Muscle of back (tissue), 11 donors: ENCODE results near the gene TBC1D16. TPM values are rescaled to one million over a fixed set of nuclear protein-coding genes. Genes with fewer than 3 reads are reported as not detected.
"Not testable (repeated sequence)": the region's sequence is repeated elsewhere in the genome, so short reads cannot be mapped to it uniquely, and the experiment has no call there.

Experiments used
- DNase-seq, 3 donors: peaks; one replicate each; pipeline versions ENCODE4 v3.0.0 to v3.0.0-alpha.2; 2013
- polyA plus RNA-seq, 10 donors: library from polyadenylated mRNA; unstranded; fragments of 120-200 nt; gene quantifications; one replicate each; pipeline ENCODE4 v1.2.1, GENCODE V29; 2013; ENCODE audit not compliant: insufficient read length in 10 of 10

Gene TBC1D16
- polyA plus RNA-seq, 10 donors: 25.0 to 38.9 (median 29.8) TPM

DNA sequence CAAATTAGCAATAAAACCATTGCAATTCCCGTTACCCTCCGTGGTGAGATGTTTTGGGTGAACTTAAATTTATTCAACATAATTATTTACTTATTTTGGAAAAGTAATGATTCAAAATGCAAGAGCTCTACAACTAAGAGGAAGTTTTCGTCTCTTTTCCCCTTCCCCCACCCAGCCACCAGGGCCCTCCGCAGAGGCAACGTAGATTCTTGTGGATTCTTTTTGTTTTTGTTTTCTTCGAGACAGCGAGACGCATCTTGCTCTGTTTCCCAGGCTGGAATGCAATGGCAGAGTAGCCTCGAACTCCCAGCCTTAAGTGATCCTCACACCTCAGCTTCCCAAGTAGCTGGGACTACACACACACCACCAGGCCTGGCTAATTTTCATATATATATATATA, 19.9 kb upstream of the TBC1D16 start:
- DNase-seq: no peak

DNA sequence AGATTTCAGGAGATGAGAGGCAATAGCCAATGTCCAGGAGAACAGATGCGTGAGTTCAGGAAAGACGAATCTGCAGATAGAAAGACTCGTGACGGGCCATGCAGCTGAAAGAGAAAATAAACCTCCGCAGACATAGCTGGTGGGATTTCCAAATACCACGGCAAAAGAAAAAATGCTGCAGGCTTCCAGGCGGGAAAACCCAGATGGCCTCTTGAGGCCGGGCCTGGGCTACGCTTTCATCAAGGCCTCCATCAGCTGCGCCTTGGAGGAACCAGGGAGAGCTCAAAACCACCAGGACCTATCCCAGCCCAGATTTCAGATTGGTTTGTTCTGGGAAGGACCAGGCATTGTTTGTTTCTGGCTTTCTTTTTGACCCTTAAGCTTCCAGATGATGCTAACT, 17.4 kb upstream of the TBC1D16 start:
- peak in 1 of 3 donors; percentile 39 for DNase-seq

DNA sequence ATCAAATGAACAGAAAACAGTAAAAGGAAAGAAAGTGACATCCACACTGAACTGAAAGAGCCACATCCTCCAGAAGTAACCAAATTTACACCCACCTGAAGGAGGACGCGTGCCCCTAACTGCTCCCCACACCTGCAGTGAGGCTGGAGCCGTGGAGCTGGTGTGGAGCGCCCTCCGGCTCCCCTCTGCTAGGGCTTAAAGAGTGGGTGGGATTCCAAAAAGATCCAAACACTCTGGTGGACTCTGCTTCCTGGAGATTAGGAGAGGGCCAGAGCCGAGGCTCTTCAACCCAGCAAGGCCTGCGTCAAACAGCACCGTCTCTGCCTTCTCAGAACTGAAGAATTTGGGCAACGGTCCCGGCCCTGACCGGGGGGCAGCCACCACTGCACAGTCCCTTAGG, 16.0 kb upstream of the TBC1D16 start:
- DNase-seq: no peak

DNA sequence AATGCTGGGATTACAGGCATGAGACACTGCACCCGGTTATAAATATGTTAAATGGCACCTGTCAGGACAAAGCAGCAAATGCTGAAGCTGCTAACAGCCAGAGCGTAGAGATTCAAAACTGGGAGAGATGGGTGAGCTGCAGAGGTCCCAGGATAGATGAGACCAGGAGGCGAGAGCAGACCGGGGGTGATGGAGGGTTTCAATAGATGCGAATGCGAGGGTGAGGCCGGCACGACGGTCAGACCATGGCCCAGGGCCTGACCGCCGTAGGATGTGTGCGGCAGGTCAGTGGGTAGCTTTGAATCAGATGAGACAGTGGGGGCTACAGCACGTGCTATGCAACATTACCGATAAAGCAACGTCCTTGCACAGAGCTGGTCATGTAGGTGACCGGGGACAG, 15.0 kb upstream of the TBC1D16 start:
- no peak for DNase-seq

- DNase-seq: no peak
Observed at GRCh38 chr17:80049986-80050385, 14.3 kb upstream of the TBC1D16 start.

GRCh38 chr17:80047176-80047575, 11.5 kb upstream of the TBC1D16 start:
- DNase-seq: no peak

- DNase-seq: not testable (repeated sequence)
Observed at GRCh38 chr17:80046709-80047108, 11.0 kb upstream of the TBC1D16 start.

GRCh38 chr17:80045703-80046102, 10.0 kb upstream of the TBC1D16 start:
- DNase-seq: no peak

GRCh38 chr17:80043963-80044362, 8.3 kb upstream of the TBC1D16 start:
- DNase-seq: no peak

- peak in 1 of 3 donors; percentile 19 for DNase-seq
Observed at GRCh38 chr17:80036715-80037477, 1.2 kb upstream of the TBC1D16 start.

DNA sequence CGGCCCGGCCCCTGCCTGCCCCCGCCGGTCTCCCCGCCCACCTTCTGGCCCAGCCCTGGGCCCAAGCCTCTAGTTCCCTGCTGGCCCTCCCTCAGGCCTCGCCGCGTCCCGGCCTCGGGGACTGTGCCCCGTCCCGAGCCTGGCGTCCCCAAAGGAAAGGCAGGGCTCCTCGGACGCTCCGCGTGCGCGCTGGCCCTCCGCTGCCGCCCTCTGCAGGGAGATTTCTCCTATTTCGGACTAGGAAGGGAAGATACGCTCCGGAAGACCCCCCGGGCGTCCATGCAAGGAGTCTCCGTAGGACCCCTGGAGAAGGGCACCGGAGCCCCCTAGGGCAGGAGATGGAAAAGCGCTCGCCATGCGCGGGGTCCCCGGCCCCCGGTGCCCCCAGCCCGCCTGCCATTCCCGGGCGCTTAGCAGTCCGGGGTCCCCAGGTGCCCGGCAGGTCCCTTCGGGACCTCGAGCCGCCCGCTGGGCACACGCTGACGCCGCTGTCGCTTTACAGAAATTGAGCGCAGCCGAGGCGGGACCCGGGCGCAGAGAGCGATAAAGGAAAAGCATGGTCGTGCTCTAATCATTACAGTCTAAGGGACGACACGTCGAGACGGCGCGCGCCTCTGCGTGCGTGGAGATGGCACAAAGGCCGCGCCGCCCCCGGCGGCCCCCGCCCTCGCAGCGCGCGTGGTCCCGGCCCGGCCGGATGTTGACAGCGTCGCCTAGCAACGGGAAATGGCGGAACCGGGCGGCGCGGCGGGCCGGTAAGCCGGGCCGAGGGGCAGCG, 454 bp upstream of the TBC1D16 start, which contains the start of gene CCDC40:
TSS of gene CCDC40 (plus strand) at position 706 of the 778 bp plus-strand sequence. CDS start at position 727, 21 bp downstream.
- peak; percentile 77 to 95 (median 91) for DNase-seq

DNA sequence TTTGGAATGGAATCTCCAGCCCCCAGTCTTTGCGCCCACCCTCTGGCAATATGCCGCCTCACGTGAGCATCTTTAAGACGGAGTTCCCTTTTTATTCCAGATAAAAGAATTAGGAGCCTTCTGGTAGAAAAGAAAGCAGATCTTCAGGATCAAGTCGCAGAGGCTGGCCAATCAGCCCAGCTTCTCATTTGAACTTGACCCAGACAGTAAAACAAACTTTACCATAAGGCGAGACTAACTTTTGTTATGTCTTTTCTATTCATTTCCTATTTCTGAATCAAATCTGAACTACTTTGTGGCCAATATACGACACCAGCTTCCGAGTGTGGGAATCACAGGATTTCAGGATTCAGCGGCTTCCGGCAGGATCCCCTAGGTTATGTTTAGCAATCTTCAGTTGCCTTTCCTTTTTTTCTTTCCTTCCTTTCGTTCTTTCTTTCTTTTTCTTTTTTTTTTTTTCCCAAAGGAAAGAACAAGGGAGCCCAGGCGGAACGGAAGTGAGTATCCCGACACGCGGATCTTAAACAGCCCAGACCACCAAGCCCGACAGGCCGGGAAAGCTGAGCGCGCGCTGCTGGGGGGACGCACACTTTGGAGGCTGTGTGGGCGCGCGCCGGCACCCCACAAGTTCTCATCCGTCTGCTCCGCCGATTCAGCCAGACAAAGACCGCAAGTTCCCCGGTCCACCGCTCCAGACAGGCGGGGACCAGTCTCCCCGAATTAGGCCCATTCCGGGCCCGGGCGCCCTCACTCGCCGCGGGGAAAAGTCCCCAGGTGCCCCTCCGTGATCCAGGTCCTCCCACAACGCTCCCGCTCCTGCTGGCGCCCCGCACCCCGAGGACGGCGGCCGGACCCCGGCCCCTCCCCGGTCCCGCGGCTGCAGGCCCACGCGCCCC, 633 bp downstream of the TBC1D16 start:
- DNase-seq: peak in 1 of 3 donors; percentile 76

GRCh38 chr17:80033840-80034239, 1.8 kb downstream of the TBC1D16 start:
- DNase-seq: no peak

DNA sequence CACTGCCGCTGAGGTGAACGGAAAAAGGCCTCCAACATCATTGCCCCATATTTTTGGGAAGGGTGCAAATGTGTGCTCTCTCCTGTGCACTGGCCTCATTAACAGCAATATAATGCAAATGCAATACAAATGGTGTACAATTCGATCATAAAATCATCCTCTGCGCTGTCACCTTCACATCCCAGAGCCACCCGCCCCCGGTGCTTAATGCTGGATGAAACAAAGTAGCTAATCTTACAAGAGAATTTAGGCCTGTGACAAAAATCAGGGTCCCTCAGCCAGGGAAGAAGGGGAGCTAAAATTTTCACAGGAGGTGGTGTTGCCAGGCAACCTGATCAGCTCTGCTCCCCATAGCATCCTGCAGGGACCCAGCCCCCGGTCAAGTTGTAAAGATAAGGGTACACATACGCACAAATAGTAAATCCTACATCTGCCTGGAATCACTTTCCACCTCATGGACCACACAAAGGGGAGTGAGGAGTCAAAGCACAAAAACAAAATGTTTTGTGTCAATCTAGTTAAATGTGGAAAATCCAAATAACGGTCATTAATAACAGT, 3.0 kb downstream of the TBC1D16 start:
- DNase-seq: no peak

DNA sequence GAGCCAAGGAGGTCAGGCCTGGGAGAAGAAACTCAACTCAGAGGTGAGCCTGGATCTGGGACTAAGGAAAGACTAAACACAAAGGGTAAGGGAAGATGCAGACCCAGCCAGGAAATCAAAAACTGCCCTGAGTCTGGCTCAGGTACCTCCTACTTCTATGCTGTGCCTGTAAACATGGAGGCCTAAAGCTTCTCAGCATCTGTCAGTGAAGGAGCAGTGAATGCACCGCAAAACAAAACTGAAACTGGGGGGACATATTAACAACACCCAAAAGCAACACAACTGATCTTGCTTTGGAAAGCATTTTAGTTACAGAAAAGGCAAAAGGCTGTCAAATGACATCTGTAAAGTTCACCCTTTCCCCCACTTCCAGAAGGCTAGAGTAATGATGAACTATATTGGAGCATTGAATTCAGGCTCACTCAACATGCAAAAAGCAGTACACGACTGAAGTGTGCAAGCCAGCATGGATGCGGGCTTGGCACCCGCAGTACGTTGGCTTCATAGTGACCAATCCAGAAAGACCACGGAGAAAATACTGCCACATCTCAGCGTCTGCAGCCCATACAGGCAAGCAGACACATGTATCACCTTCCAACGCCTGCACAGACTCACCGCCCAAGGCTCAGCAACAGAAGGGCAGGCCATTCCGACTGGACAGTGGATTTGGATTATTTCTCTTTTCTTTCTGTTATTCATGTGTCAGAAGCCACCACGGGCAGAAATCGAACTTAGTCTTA, 3.8 kb downstream of the TBC1D16 start:
- no peak for DNase-seq

GRCh38 chr17:80030730-80031410, 4.8 kb downstream of the TBC1D16 start:
- peak in 1 of 3 donors; percentile 65 for DNase-seq

DNA sequence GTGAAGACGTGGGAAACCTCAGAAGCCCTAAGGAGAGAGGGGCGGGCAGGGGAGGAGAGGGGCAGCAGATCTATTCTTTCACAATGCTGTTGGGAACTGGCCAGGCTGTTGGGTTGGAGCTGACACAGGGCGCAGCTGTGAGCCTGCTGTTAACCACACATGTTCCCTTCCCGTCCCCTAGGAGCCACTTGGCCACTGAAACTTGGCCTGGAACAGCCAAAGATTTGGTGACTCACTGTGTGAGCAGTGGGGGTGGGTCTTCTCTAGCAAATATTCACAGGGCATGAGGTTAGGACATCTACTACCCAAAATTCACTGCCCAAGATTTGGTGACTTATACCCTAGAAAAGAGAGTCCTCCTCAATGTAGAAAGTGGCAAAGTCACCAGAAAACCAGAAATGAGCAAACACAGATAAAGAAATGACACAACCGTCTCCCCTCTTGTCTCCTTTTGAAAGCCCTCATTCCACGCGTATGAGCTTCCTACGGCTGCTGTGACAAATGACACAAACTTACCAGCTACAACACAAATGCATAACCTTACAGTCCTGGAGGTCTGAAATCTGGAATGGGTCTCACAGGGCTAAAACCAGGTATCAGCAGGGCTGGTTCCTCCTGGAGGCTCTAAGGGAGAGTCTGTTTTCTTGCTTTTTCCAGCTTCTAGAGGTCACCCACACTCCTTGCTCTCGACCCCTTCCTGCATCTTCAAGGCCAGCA, 6.3 kb downstream of the TBC1D16 start:
- DNase-seq: peak; percentile 87 to 96 (median 89)

DNA sequence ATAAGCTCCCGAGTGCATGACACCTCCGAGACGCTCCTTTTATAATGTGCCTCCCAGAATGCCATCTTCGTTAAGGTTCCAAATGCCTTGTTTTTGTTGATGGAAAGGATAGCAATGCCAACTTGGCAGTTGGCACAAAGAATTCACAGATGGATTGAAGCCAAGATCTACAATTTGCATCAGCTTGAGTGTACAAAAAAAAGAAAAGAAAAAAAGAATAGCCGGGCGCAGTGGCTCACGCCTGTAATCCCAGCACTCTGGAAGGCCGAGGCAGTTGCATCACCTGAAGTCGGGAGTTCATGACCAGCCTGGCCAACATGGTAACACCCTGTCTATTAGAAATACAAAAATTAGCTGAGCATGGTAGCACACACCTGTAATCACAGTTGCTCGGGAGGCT, 7.6 kb downstream of the TBC1D16 start:
- peak in 1 of 3 donors; percentile 38 for DNase-seq

GRCh38 chr17:80027043-80027435, 8.6 kb downstream of the TBC1D16 start:
- no peak for DNase-seq
